Upper lobe of left lung (tissue), 6 donors: ENCODE results near the gene ACTA2. TPM values are rescaled to one million over a fixed set of nuclear protein-coding genes. Genes with fewer than 3 reads are reported as not detected.

Experiments used
- ATAC-seq, 2 donors: fragments of 200-7000 bp; cut with Tn5 transposase; one replicate each; pipeline ENCODE4 v1.9.1; 2022; ENCODE audit warnings: mild to moderate bottlenecking in 2 of 2, moderate library complexity in 2 of 2; ENCODE audit not compliant: low FRiP score in 2 of 2
- DNase-seq, 2 donors: peaks; one replicate each; pipeline ENCODE4 v3.0.0-alpha.2; 2019 to 2020
- H3K27ac ChIP-seq, 4 donors: fragments of 200-600 bp; sonication (generic); one replicate each; pipeline ENCODE4 v1.5.1; 2016 to 2019
- H3K27me3 ChIP-seq, 4 donors: fragments of 200-600 bp; sonication (generic); one replicate each; pipeline ENCODE4 v1.5.1; 2017 to 2019
- H3K36me3 ChIP-seq, 4 donors: fragments of 200-600 bp; sonication (generic); one replicate each; pipeline ENCODE4 v1.5.1; 2016 to 2019
- H3K4me1 ChIP-seq, 4 donors: fragments of 200-600 bp; sonication (generic); one replicate each; pipeline ENCODE4 v1.5.1; 2018 to 2019
- H3K4me3 ChIP-seq, 4 donors: fragments of 200-600 bp; sonication (generic); one replicate each; pipeline ENCODE4 v1.5.1; 2017 to 2019; ENCODE audit warnings: mild to moderate bottlenecking in 2 of 4, moderate library complexity in 1 of 4
- H3K9me3 ChIP-seq, 4 donors: fragments of 200-600 bp; sonication (generic); one replicate each; pipeline ENCODE4 v1.5.1; 2018 to 2019
- EP300 ChIP-seq, 4 donors: sonication (generic); formaldehyde crosslinking; IDR thresholded peaks; one replicate each; pipeline ENCODE4 v1.5.1; 2017; ENCODE audit warnings: antibody characterized with exemption in 4 of 4, control low read depth in 2 of 4
- POLR2A ChIP-seq, 4 donors: fragments of 450-650 bp; IDR thresholded peaks; one replicate each; pipeline ENCODE4 v1.5.1; 2016 to 2017; ENCODE audit warnings: antibody characterized with exemption in 4 of 4, mild to moderate bottlenecking in 2 of 4
- POLR2AphosphoS5 ChIP-seq, 2 donors: sonication (generic); formaldehyde crosslinking; IDR thresholded peaks; one replicate each; pipeline ENCODE4 v1.5.1; 2017; ENCODE audit warnings: antibody characterized with exemption in 2 of 2
- WGBS, 2 donors: methylation state at CpG; one replicate each; pipeline ENCODE4 v1.1.5; 2017 to 2018; 5-methylcytosine and 5-hydroxymethylcytosine counted together
- total RNA-seq, 6 donors: library from RNA; depleted of rRNA in 4 of 6; stranded (reverse); fragments of >200 nt in 4 of 6; gene quantifications; one replicate each; pipeline versions ENCODE4 v1.1.0 to v1.2.1, GENCODE V29; 2016 to 2021
- TF ChIP-seq, protein P1 (sequence below), 6 experiments: fragments of 450-650 bp in 4 of 6; fragments of 200-600 bp in 2 of 6; sonication (generic) in 2 of 6; IDR thresholded peaks; one replicate each; pipeline ENCODE4 v1.5.1; 2016 to 2019; ENCODE audit warnings: antibody characterized with exemption in 6 of 6
- donor health status: DM: no; HTN: no; CAD: no; lungs with moderate emphysema.
- donor health status: DM: no; HTN: yes; CAD: no; lungs with severe emphysema.

Gene ACTA2
- total RNA-seq, 6 donors from 2014 or later: 94.3 to 328 (median 186) TPM

DNA sequence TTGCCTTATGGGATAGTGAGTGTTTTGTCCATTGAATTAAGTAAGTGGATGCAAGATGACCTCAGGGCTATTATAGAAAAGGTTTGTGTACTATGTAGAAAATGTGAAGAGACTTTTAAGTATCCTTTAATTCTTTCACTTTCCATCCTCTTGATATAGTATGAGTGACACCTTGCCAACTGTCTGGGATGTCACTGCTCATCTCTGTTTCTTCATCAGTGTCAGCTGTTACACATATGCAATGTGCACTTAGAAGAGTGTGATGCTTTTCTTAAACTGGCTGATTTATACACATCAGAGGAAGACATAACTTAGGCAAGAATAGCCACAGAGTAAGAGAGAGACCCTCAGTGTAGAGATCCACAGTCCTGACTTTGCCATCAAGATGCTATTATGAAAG lies 8.7 kb upstream of the ACTA2 start:
- Histone ChIP-seq H3K4me1 (peaks cover 0 to 3% (median 1%) of the 10 kb centered on the region in 4 donors), H3K27me3 (no peaks in the 10 kb centered on the region), H3K9me3 (no peaks in the 10 kb centered on the region), H3K4me3 (no peak overlapping the region), H3K27ac (no peak overlapping the region), H3K36me3 (no peaks in the 10 kb centered on the region)
- DNase-seq (no peak), ATAC-seq (no peak)
- no peak for TF ChIP-seq POLR2AphosphoS5 (IDR thresholded peaks at IDR 0.05)
- TF ChIP-seq, protein P1, sequence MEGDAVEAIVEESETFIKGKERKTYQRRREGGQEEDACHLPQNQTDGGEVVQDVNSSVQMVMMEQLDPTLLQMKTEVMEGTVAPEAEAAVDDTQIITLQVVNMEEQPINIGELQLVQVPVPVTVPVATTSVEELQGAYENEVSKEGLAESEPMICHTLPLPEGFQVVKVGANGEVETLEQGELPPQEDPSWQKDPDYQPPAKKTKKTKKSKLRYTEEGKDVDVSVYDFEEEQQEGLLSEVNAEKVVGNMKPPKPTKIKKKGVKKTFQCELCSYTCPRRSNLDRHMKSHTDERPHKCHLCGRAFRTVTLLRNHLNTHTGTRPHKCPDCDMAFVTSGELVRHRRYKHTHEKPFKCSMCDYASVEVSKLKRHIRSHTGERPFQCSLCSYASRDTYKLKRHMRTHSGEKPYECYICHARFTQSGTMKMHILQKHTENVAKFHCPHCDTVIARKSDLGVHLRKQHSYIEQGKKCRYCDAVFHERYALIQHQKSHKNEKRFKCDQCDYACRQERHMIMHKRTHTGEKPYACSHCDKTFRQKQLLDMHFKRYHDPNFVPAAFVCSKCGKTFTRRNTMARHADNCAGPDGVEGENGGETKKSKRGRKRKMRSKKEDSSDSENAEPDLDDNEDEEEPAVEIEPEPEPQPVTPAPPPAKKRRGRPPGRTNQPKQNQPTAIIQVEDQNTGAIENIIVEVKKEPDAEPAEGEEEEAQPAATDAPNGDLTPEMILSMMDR (IDR thresholded peaks at IDR 0.05): no peak
- TF ChIP-seq EP300 (IDR thresholded peaks at IDR 0.05): no peak
- TF ChIP-seq POLR2A (IDR thresholded peaks at IDR 0.05): no peak

DNA sequence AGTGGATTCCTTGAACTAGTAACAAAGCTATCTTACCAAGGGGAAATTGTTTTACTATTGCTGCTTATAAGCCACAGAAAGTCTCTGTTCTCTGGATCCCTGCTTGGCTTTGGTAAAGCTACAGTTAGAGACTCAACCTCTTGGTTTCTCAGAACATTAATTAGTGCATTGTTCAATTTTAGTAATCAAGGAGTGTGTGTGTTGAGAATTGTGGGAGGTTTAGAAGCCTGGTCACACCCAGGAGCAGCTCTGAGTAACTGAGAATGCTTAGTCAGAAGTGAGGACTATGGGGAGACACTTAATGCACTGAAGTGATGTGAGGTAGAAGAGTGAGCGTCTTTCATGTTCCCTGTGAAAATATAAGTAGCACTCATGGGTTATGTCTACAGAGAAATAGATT lies 8.2 kb upstream of the ACTA2 start:
- no peak overlapping the region for H3K27ac ChIP-seq
- TF ChIP-seq, protein P1 (IDR thresholded peaks at IDR 0.05): no peak
- TF ChIP-seq EP300 (IDR thresholded peaks at IDR 0.05) (no peak), POLR2AphosphoS5 (IDR thresholded peaks at IDR 0.05) (no peak), POLR2A (IDR thresholded peaks at IDR 0.05) (no peak)

DNA sequence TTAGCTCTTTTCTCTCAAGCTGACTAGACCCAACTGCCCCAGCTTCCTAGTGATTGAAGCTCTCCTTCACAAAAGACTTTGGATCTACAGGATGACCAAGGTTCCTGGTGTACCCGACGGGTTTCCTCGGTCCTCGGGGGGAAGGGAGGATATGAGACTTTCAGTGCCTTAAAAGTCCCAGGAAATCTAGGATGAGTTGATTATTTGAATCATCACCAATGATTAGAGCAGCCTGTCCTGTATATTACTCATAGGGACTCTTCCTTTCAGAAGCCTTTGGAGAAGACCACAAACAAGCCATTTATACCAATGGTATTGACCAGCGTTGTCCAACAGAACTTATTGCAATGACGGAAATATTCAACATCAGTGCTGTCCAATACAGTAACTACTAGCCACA lies 6.1 kb upstream of the ACTA2 start:
- Histone ChIP-seq H3K27ac (no peak overlapping the region), H3K36me3 (no peaks in the 10 kb centered on the region), H3K27me3 (no peaks in the 10 kb centered on the region), H3K4me3 (no peak overlapping the region), H3K4me1 (no peaks in the 10 kb centered on the region), H3K9me3 (no peaks in the 10 kb centered on the region)
- 96 to 100% methylated on average over 6 of the region's 6 CpGs for WGBS, 2 donors
- DNase-seq (no peak), ATAC-seq (no peak)
- TF ChIP-seq, protein P1 (IDR thresholded peaks at IDR 0.05): no peak
- TF ChIP-seq POLR2A (IDR thresholded peaks at IDR 0.05) (no peak), EP300 (IDR thresholded peaks at IDR 0.05) (no peak), POLR2AphosphoS5 (IDR thresholded peaks at IDR 0.05) (no peak)

More for the DNA sequence above, 8.2 kb upstream of the ACTA2 start:
- Histone ChIP-seq H3K9me3 (no peaks in the 10 kb centered on the region), H3K36me3 (no peaks in the 10 kb centered on the region), H3K27me3 (no peaks in the 10 kb centered on the region), H3K4me1 (no peaks in the 10 kb centered on the region), H3K4me3 (no peak overlapping the region)
- no peak for DNase-seq
- ATAC-seq: no peak
- 50 to 71% methylated on average over 1 of the region's 1 CpG for WGBS, 2 donors

DNA sequence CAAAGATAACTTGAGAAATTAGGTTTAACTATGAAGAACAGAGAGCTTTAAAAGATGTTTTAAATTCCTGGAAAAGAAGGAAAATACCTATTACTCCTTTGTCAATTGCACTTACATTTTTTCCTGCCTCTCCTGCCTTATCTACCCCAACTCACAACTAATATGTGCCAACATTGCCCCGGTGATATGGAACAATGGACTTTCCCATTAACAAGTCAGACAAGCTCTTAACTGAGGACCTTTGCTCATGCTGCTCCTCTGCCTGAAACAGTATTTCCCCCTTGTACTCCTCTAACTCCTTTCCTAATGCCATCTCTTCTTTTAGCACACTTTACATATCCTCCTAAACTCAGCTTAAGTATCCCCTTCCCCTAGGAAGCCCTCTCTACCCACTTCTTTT lies 4.8 kb upstream of the ACTA2 start:
- no peak for ATAC-seq
- no peaks in the 10 kb centered on the region for H3K36me3 ChIP-seq
- H3K27ac ChIP-seq: no peak overlapping the region
- TF ChIP-seq, protein P1 (IDR thresholded peaks at IDR 0.05): no peak
- TF ChIP-seq EP300 (IDR thresholded peaks at IDR 0.05): no peak
- TF ChIP-seq POLR2A (IDR thresholded peaks at IDR 0.05): no peak
- no peak for TF ChIP-seq POLR2AphosphoS5 (IDR thresholded peaks at IDR 0.05)
- no peaks in the 10 kb centered on the region for H3K4me1 ChIP-seq
- no peak for DNase-seq
- 59 to 67% methylated on average over 1 of the region's 1 CpG for WGBS, 2 donors
- no peaks in the 10 kb centered on the region for H3K27me3 ChIP-seq
- H3K4me3 ChIP-seq: no peak overlapping the region
- no peaks in the 10 kb centered on the region for H3K9me3 ChIP-seq

DNA sequence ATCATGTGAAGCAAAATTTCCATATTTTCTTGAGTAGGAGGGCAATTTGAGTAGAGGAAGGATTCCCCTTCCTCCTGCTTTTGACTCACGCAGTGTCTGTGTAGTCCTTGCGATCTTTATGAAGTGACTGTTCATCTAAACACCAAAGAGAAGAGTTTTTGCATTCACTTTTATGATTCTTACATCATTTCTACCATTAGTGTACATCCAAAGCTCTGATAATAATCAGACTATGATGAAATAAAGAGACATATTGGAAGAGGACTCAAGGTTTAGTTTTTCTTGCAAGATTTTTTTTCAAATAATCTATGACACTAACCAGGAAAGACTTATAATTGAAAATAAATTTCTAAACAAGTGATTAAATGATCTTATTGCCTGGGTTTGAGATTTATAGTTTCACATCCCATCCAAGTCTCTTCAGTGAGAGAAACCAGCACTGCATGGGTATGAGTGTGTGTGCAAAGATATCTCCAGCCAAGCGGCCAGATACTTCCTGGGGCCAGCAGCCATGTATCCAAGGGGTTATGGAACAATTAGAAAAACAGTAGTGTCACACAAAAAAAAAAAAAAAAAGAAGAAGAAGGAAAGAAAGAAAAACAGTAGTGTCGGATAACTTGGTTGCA lies 2.0 kb upstream of the ACTA2 start:
- no peaks in the 10 kb centered on the region for H3K4me1 ChIP-seq
- 83 to 93% methylated on average over 4 of the region's 4 CpGs for WGBS, 2 donors
- H3K27ac ChIP-seq: no peak overlapping the region
- DNase-seq (no peak), ATAC-seq (no peak)
- no peaks in the 10 kb centered on the region for H3K36me3 ChIP-seq
- no peaks in the 10 kb centered on the region for H3K9me3 ChIP-seq
- no peaks in the 10 kb centered on the region for H3K27me3 ChIP-seq
- H3K4me3 ChIP-seq: no peak overlapping the region
- TF ChIP-seq POLR2AphosphoS5 (IDR thresholded peaks at IDR 0.05) (no peak), EP300 (IDR thresholded peaks at IDR 0.05) (no peak), POLR2A (IDR thresholded peaks at IDR 0.05) (no peak)
- TF ChIP-seq, protein P1 (IDR thresholded peaks at IDR 0.05): no peak
